Neural progenitor cell (in vitro differentiated cells): ENCODE data around the gene CAPNS1. TPM values are rescaled to one million over a fixed set of nuclear protein-coding genes. Genes with fewer than 3 reads are reported as not detected.

ENCODE experiments used
- DNase-seq: peaks from one replicate; pipeline ENCODE4 v3.0.0-alpha.2; 2016; ENCODE audit warnings: low spot score
- H2AFZ ChIP-seq: fragments of 200-600 bp; sonication (generic); replicated peaks from 2 replicates; pipeline ENCODE4 v1.6.1; 2016; ENCODE audit warnings: antibody characterized with exemption
- H3F3A ChIP-seq: fragments of 200-600 bp; sonication (generic); 2 replicates; pipeline ENCODE4 v1.6.1; 2016; ENCODE audit warnings: antibody characterized with exemption, low read depth
- H3K27ac ChIP-seq: fragments of 200-600 bp; sonication (generic); 2 replicates; pipeline ENCODE4 v1.5.1; 2016; ENCODE audit warnings: mild to moderate bottlenecking
- H3K27me3 ChIP-seq: fragments of 200-600 bp; sonication (generic); 2 replicates; pipeline ENCODE4 v1.6.1; 2016; ENCODE audit warnings: mild to moderate bottlenecking, moderate library complexity
- H3K36me3 ChIP-seq: fragments of 200-600 bp; sonication (generic); 2 replicates; pipeline ENCODE4 v1.5.1; 2016
- H3K4me1 ChIP-seq: fragments of 200-600 bp; sonication (generic); 2 replicates; pipeline ENCODE4 v1.6.1; 2016; ENCODE audit warnings: mixed run types
- H3K4me2 ChIP-seq: fragments of 200-600 bp; sonication (generic); 2 replicates; pipeline ENCODE4 v1.6.1; 2016
- H3K4me3 ChIP-seq: fragments of 200-600 bp; sonication (generic); 2 replicates; pipeline ENCODE4 v1.5.1; 2016
- H3K79me2 ChIP-seq: fragments of 200-600 bp; sonication (generic); 2 replicates; pipeline ENCODE4 v1.6.1; 2016; ENCODE audit warnings: low read depth
- H3K9ac ChIP-seq: fragments of 200-600 bp; sonication (generic); 2 replicates; pipeline ENCODE4 v1.6.1; 2016
- H3K9me3 ChIP-seq: fragments of 200-600 bp; sonication (generic); 2 replicates; pipeline ENCODE4 v1.5.1; 2016; ENCODE audit warnings: low read depth
- H4K20me1 ChIP-seq: fragments of 200-600 bp; sonication (generic); 2 replicates; pipeline ENCODE4 v1.6.1; 2016; ENCODE audit warnings: low read depth
- H3K27ac Mint-ChIP-seq: 3 replicates; pipeline ENCODE4 v1.8.0; 2021; ENCODE audit warnings: mixed read lengths
- H3K27me3 Mint-ChIP-seq: 2 replicates; pipeline ENCODE4 v1.8.0; 2022; ENCODE audit warnings: low read depth, mild to moderate bottlenecking, inconsistent platforms, moderate library complexity, mixed read lengths; ENCODE audit not compliant: insufficient read depth
- H3K36me3 Mint-ChIP-seq: 3 replicates; pipeline ENCODE4 v1.8.0; 2021; ENCODE audit warnings: mixed read lengths
- H3K4me1 Mint-ChIP-seq: 3 replicates; pipeline ENCODE4 v1.8.0; 2021; ENCODE audit warnings: mixed read lengths
- H3K4me3 Mint-ChIP-seq: 3 replicates; pipeline ENCODE4 v1.8.0; 2021; ENCODE audit warnings: mild to moderate bottlenecking, moderate library complexity, mixed read lengths
- H3K9me3 Mint-ChIP-seq: 3 replicates; pipeline ENCODE4 v1.8.0; 2020; ENCODE audit warnings: mixed read lengths
- CTCF ChIP-seq: fragments of 200-600 bp; sonication (generic); IDR thresholded peaks from 2 replicates; pipeline ENCODE4 v1.5.1; 2017; ENCODE audit warnings: antibody characterized with exemption, mild to moderate bottlenecking
- EZH2 ChIP-seq: fragments of 200-600 bp; sonication (generic); IDR thresholded peaks from 2 replicates; pipeline ENCODE4 v1.6.1; 2017; ENCODE audit warnings: antibody characterized with exemption, mild to moderate bottlenecking, moderate library complexity
- EZH2phosphoT487 ChIP-seq: fragments of 200-600 bp; sonication (generic); IDR thresholded peaks from 2 replicates; pipeline ENCODE4 v1.6.1; 2017; ENCODE audit warnings: antibody characterized with exemption
- total RNA-seq: library from RNA; depleted of rRNA; stranded (reverse); fragments of >200 nt; gene quantifications from 2 replicates; pipeline ENCODE4 v1.2.3, GENCODE V29; 2015; ENCODE audit warnings: low replicate concordance

CAPNS1 gene
- total RNA-seq, 1 donor from 2014 or later, result 258 TPM

- Histone ChIP-seq H3K27ac (no peak overlapping the region), H3K36me3 (no peaks in the 10 kb centered on the region), H3K27me3 (no peaks in the 10 kb centered on the region), H3K9ac (no peak overlapping the region), H2AFZ (no peak overlapping the region), H3K4me2 (no peak overlapping the region), H3K9me3 (no peaks in the 10 kb centered on the region), H3K4me3 (no peak overlapping the region), H4K20me1 (no peaks in the 10 kb centered on the region), H3K79me2 (no peaks in the 10 kb centered on the region), H3K4me1 (no peaks in the 10 kb centered on the region), H3F3A (peaks cover 4% of the 10 kb centered on the region)
- H3K9me3 Mint-ChIP-seq, result no peaks in the 10 kb centered on the region
- H3K27ac Mint-ChIP-seq, result no peak overlapping the region
- TF ChIP-seq EZH2 (no peak), CTCF (no peak), EZH2phosphoT487 (no peak)
- no peaks in the 10 kb centered on the region for H3K4me1 Mint-ChIP-seq
- H3K4me3 Mint-ChIP-seq, result no peak overlapping the region
- peaks cover 8% of the 10 kb centered on the region for H3K36me3 Mint-ChIP-seq
- peaks cover 3% of the 10 kb centered on the region for H3K27me3 Mint-ChIP-seq
- DNase-seq, result no peak
Observed at GRCh38 chr19:36099166-36099785, 40.6 kb upstream of the CAPNS1 start.

- TF ChIP-seq EZH2, result no peak
- TF ChIP-seq CTCF, result no peak
- TF ChIP-seq EZH2phosphoT487, result no peak
- H3K4me1 Mint-ChIP-seq, result no peaks in the 10 kb centered on the region
- no peak overlapping the region for H3K27ac ChIP-seq
- no peaks in the 10 kb centered on the region for H3F3A ChIP-seq
- H3K9me3 ChIP-seq, result no peaks in the 10 kb centered on the region
- no peak overlapping the region for H3K9ac ChIP-seq
- no peak overlapping the region for H3K4me3 Mint-ChIP-seq
- H3K4me3 ChIP-seq, result no peak overlapping the region
- DNase-seq, result no peak
- no peak overlapping the region for H3K4me2 ChIP-seq
- no peak overlapping the region for H3K27ac Mint-ChIP-seq
- no peaks in the 10 kb centered on the region for H3K27me3 ChIP-seq
- no peaks in the 10 kb centered on the region for H4K20me1 ChIP-seq
- no peaks in the 10 kb centered on the region for H3K36me3 ChIP-seq
- H2AFZ ChIP-seq, result no peak overlapping the region
- no peaks in the 10 kb centered on the region for H3K79me2 ChIP-seq
- no peaks in the 10 kb centered on the region for H3K9me3 Mint-ChIP-seq
- H3K27me3 Mint-ChIP-seq, result peaks cover 3% of the 10 kb centered on the region
- H3K4me1 ChIP-seq, result no peaks in the 10 kb centered on the region
- peaks cover 8% of the 10 kb centered on the region for H3K36me3 Mint-ChIP-seq
Observed at GRCh38 chr19:36100476-36100875, 39.4 kb upstream of the CAPNS1 start.

GRCh38 chr19:36101550-36102327 lies 38.1 kb upstream of the CAPNS1 start:
- Histone ChIP-seq H3F3A (no peaks in the 10 kb centered on the region), H3K4me2 (no peak overlapping the region), H3K9me3 (no peaks in the 10 kb centered on the region), H3K4me1 (no peaks in the 10 kb centered on the region), H3K27ac (no peak overlapping the region), H2AFZ (no peak overlapping the region), H3K4me3 (no peak overlapping the region), H4K20me1 (no peaks in the 10 kb centered on the region), H3K27me3 (no peaks in the 10 kb centered on the region), H3K9ac (no peak overlapping the region), H3K79me2 (no peaks in the 10 kb centered on the region), H3K36me3 (no peaks in the 10 kb centered on the region)
- peaks cover 9% of the 10 kb centered on the region for H3K36me3 Mint-ChIP-seq
- DNase-seq, result no peak
- H3K4me3 Mint-ChIP-seq, result no peak overlapping the region
- no peaks in the 10 kb centered on the region for H3K4me1 Mint-ChIP-seq
- no peak overlapping the region for H3K27ac Mint-ChIP-seq
- no peaks in the 10 kb centered on the region for H3K9me3 Mint-ChIP-seq
- peaks cover 4% of the 10 kb centered on the region for H3K27me3 Mint-ChIP-seq
- TF ChIP-seq EZH2 (no peak), CTCF (no peak), EZH2phosphoT487 (no peak)
